ENCODE measurements around the gene NELL2. TPM values are rescaled to one million over a fixed set of nuclear protein-coding genes. Genes with fewer than 3 reads are reported as not detected.

NELL2 gene
- total RNA-seq, 1 donor from 2014 or later, result 6.1 TPM

- peaks cover 6% of the 10 kb centered on the region for H3K9me3 Mint-ChIP-seq (ENCODE audit: low read depth)
- H3K36me3 Mint-ChIP-seq (ENCODE audit: insufficient read depth), result no peaks in the 10 kb centered on the region
- no peak overlapping the region for H3K27ac Mint-ChIP-seq
- peaks cover 57% of the 10 kb centered on the region for H3K27me3 Mint-ChIP-seq
- peaks cover 15% of the 10 kb centered on the region for H3K4me1 Mint-ChIP-seq (ENCODE audit: low read depth)
- peak overlapping the region; percentile 75 for H3K4me3 Mint-ChIP-seq (ENCODE audit: low read depth)
- TF ChIP-seq CTCF (IDR thresholded peaks at IDR 0.05; ENCODE audit: unreplicated experiment), result no peak
- no peak for DNase-seq (ENCODE audit: low spot score, unreplicated experiment)
Measured at GRCh38 chr12:44875417-44875953, 630 bp downstream of the NELL2 start.

GRCh38 chr12:44874981-44875416 is 1.1 kb downstream of the NELL2 start:
- no peaks in the 10 kb centered on the region for H3K36me3 Mint-ChIP-seq (ENCODE audit: insufficient read depth)
- peaks cover 55% of the 10 kb centered on the region for H3K27me3 Mint-ChIP-seq
- peaks cover 15% of the 10 kb centered on the region for H3K4me1 Mint-ChIP-seq (ENCODE audit: low read depth)
- H3K4me3 Mint-ChIP-seq (ENCODE audit: low read depth), result peak overlapping the region; percentile 75
- H3K9me3 Mint-ChIP-seq (ENCODE audit: low read depth), result peaks cover 9% of the 10 kb centered on the region
- no peak for DNase-seq (ENCODE audit: low spot score, unreplicated experiment)
- no peak overlapping the region for H3K27ac Mint-ChIP-seq
- TF ChIP-seq CTCF (IDR thresholded peaks at IDR 0.05; ENCODE audit: unreplicated experiment), result no peak

- H3K27ac Mint-ChIP-seq, result no peak overlapping the region
- no peak overlapping the region for H3K4me3 Mint-ChIP-seq (ENCODE audit: low read depth)
Measured at GRCh38 chr12:44873898-44874297, 2.2 kb downstream of the NELL2 start.

GRCh38 chr12:44869503-44869902 is 6.6 kb downstream of the NELL2 start:
- Mint-ChIP-seq H3K4me1 (ENCODE audit: low read depth) (no peaks in the 10 kb centered on the region), H3K27ac (no peak overlapping the region), H3K27me3 (peaks cover 13% of the 10 kb centered on the region), H3K4me3 (ENCODE audit: low read depth) (no peak overlapping the region), H3K36me3 (ENCODE audit: insufficient read depth) (no peaks in the 10 kb centered on the region), H3K9me3 (ENCODE audit: low read depth) (peaks cover 15% of the 10 kb centered on the region)
- no peak for TF ChIP-seq CTCF (IDR thresholded peaks at IDR 0.05; ENCODE audit: unreplicated experiment)
- DNase-seq (ENCODE audit: low spot score, unreplicated experiment), result no peak

More at GRCh38 chr12:44873898-44874297, 2.2 kb downstream of the NELL2 start:
- Mint-ChIP-seq H3K4me1 (ENCODE audit: low read depth) (peaks cover 15% of the 10 kb centered on the region), H3K27me3 (peaks cover 44% of the 10 kb centered on the region), H3K36me3 (ENCODE audit: insufficient read depth) (no peaks in the 10 kb centered on the region), H3K9me3 (ENCODE audit: low read depth) (peaks cover 9% of the 10 kb centered on the region)
- peak; percentile 41 for TF ChIP-seq CTCF (IDR thresholded peaks at IDR 0.05; ENCODE audit: unreplicated experiment)
- no peak for DNase-seq (ENCODE audit: low spot score, unreplicated experiment)

GRCh38 chr12:44863867-44864266 is 12.2 kb downstream of the NELL2 start:
- no peak for DNase-seq (ENCODE audit: low spot score, unreplicated experiment)
- Mint-ChIP-seq H3K4me1 (ENCODE audit: low read depth) (no peaks in the 10 kb centered on the region), H3K9me3 (ENCODE audit: low read depth) (peaks cover 14% of the 10 kb centered on the region), H3K4me3 (ENCODE audit: low read depth) (no peak overlapping the region), H3K36me3 (ENCODE audit: insufficient read depth) (no peaks in the 10 kb centered on the region), H3K27ac (no peak overlapping the region), H3K27me3 (no peaks in the 10 kb centered on the region)
- no peak for TF ChIP-seq CTCF (IDR thresholded peaks at IDR 0.05; ENCODE audit: unreplicated experiment)

Measured in progenitor cell of endocrine pancreas (in vitro differentiated cells).